Heart left ventricle (tissue), 16 donors: ENCODE data around the gene PDK2. TPM values are rescaled to one million over a fixed set of nuclear protein-coding genes. Genes with fewer than 3 reads are reported as not detected.
A peak's percentile ranks its signal among the peaks of the same experiment; 100 is the strongest.

Experiments
- ATAC-seq, 4 donors: fragments of 200-7000 bp; cut with Tn5 transposase; one replicate each; pipeline ENCODE4 v1.9.1; 2020 to 2022; ENCODE audit warnings: moderate library complexity in 4 of 4, mild to moderate bottlenecking in 3 of 4, moderate number of reproducible peaks in 1 of 4
- DNase-seq, 5 donors: peaks; one replicate each; pipeline ENCODE4 v3.0.0-alpha.2; 2020
- H3K27ac ChIP-seq, 12 donors: fragments of 200-600 bp; sonication (generic) in 4 of 12; one replicate each; pipeline versions ENCODE4 v1.5.0 to v1.8.0; 2016 to 2022; ENCODE audit warnings: mild to moderate bottlenecking in 2 of 12
- H3K27me3 ChIP-seq, 9 donors: fragments of 200-600 bp; sonication (generic) in 2 of 9; one replicate each; pipeline versions ENCODE4 v1.5.1 to v1.8.0; 2016 to 2022; ENCODE audit warnings: mild to moderate bottlenecking in 3 of 9
- H3K36me3 ChIP-seq, 9 donors: fragments of 200-600 bp; sonication (generic) in 2 of 9; one replicate each; pipeline versions ENCODE4 v1.5.0 to v1.8.0; 2018 to 2022; ENCODE audit warnings: mild to moderate bottlenecking in 2 of 9
- H3K4me1 ChIP-seq, 12 donors: fragments of 200-600 bp; sonication (generic) in 4 of 12; one replicate each; pipeline versions ENCODE4 v1.5.0 to v1.8.0; 2016 to 2022; ENCODE audit warnings: mild to moderate bottlenecking in 3 of 12
- H3K4me3 ChIP-seq, 12 donors: fragments of 200-600 bp; sonication (generic) in 4 of 12; one replicate each; pipeline versions ENCODE4 v1.5.0 to v1.8.0; 2017 to 2022; ENCODE audit warnings: mild to moderate bottlenecking in 9 of 12, moderate library complexity in 4 of 12
- H3K9me3 ChIP-seq, 12 donors: fragments of 200-600 bp; sonication (generic) in 4 of 12; one replicate each; pipeline versions ENCODE4 v1.5.0 to v1.8.0; 2016 to 2022; ENCODE audit warnings: mild to moderate bottlenecking in 1 of 12
- POLR2A ChIP-seq, 2 donors: fragments of 450-650 bp; IDR thresholded peaks; one replicate each; pipeline ENCODE4 v1.6.1; 2017; ENCODE audit warnings: antibody characterized with exemption in 2 of 2, mild to moderate bottlenecking in 2 of 2, moderate library complexity in 2 of 2
- WGBS, 4 donors: extraction: QIAGEN DNeasy Blood & Tissue Kit in 2 of 4; methylation state at CpG; one replicate each; pipeline versions ENCODE4 v1.1.5 to v1.1.7; 2013 to 2018; 5-methylcytosine and 5-hydroxymethylcytosine counted together
- intact Hi-C, 10 donors: fragments of 100-400 bp; cut with DNase I; formaldehyde crosslinking; loops; one replicate each; pipeline versions ENCODE4 v1.11.1 to v1.14.2; 2022
- polyA plus RNA-seq, 2 donors: library from polyadenylated mRNA; stranded (reverse); fragments of 200-250 nt; gene quantifications; one replicate each; pipeline ENCODE4 v1.2.3, GENCODE V29; 2013
- total RNA-seq, 9 donors: library from RNA; depleted of rRNA in 2 of 9; stranded (reverse); fragments of >200 nt in 2 of 9; fragmentation: NEBNext Ultra II Directional in 3 of 9; extraction: Animal tissue kit (Norgen Biotek cat#: 25700) in 3 of 9; gene quantifications; one replicate each; pipeline versions ENCODE4 v1.1.0 to v1.2.4, GENCODE V29; 2016 to 2023
- TF ChIP-seq, protein P1 (sequence below), 12 donors: fragments of 200-600 bp; sonication (generic) in 4 of 12; IDR thresholded peaks; one replicate each; pipeline versions ENCODE4 v1.5.0 to v1.8.0; 2018 to 2022; ENCODE audit warnings: antibody characterized with exemption in 12 of 12, mild to moderate bottlenecking in 5 of 12
- donor health status: ischemic (EF 13 %, LVEDD 7.1; RV severe dilation, severe dysfunction).
- donor health status: healthy with polysubstance abuse.
- donor health status: DM: no; HTN: yes; CAD: no.
- donor health status: DM: no; HTN: no; CAD: no.
- donor health status: ischemic (EF 25% LVEDD 6.9; RV normal size, moderate dysfunction).
- donor health status: ischemic (EF 25% LVEDD 5.7; RV mildly dilated, moderate dysfunction).
- donor health status: healthy.
- donor health status: DM: yes; HTN: yes; CAD: no.
- donor health status: ischemic (EF 35%, LVEDD 5.7; RV mildly dilated, moderate dysfunction).
- donor health status: nonischemic (EF 11% LVEDD 7.7; RV severe dilation, severe dysfunction).
- donor health status: DM: yes; HTN: yes; CAD: no.
- donor health status: PGD.
- donor health status: ischemic (EF 29% LVEDD 5.4; RV normal size, mild dysfunction).
- donor health status: nonischemic (EF 23%, LVEDD 6.1; RV moderate dilation, normal function).

Gene PDK2
- total and polyA plus RNA-seq, 11 donors: 125 to 490 (median 187) TPM

DNA sequence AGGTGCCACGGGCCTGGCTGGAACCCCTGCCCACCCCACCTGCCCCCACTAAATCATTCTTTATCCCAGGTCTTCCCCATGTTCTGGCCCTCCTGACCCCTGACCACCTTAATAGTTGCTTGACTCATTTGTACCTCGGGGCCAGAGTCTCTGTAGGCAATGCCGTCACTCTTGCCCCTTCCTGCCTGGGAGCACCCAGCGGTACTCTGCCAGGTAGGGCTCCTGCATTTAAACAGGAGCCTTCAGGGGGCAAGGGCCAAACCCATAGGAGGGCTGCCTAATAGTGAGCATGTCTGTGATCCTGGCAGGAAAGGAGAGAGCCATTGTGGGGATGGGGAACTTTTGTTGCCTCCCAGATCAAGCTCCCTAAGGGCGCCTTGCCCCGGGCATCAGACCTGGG, 48.1 kb upstream of the PDK2 start:
- DNase-seq (no peak), ATAC-seq (no peak)
- no peaks in the 10 kb centered on the region for H3K27me3 ChIP-seq
- intact Hi-C loops: no loop called here
- no peak overlapping the region for H3K4me3 ChIP-seq
- H3K27ac ChIP-seq: peak overlapping the region in 2 of 12 donors; percentile 9 to 41
- TF ChIP-seq, protein P1, sequence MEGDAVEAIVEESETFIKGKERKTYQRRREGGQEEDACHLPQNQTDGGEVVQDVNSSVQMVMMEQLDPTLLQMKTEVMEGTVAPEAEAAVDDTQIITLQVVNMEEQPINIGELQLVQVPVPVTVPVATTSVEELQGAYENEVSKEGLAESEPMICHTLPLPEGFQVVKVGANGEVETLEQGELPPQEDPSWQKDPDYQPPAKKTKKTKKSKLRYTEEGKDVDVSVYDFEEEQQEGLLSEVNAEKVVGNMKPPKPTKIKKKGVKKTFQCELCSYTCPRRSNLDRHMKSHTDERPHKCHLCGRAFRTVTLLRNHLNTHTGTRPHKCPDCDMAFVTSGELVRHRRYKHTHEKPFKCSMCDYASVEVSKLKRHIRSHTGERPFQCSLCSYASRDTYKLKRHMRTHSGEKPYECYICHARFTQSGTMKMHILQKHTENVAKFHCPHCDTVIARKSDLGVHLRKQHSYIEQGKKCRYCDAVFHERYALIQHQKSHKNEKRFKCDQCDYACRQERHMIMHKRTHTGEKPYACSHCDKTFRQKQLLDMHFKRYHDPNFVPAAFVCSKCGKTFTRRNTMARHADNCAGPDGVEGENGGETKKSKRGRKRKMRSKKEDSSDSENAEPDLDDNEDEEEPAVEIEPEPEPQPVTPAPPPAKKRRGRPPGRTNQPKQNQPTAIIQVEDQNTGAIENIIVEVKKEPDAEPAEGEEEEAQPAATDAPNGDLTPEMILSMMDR (IDR thresholded peaks at IDR 0.05): no peak
- no peak for TF ChIP-seq POLR2A (IDR thresholded peaks at IDR 0.05)
- 93 to 96% (median 95%) methylated on average over 3 to 6 of the region's 6 CpGs for WGBS, 4 donors
- H3K36me3 ChIP-seq: no peaks in the 10 kb centered on the region
- no peaks in the 10 kb centered on the region for H3K9me3 ChIP-seq
- H3K4me1 ChIP-seq: peaks cover 0 to 31% (median 19%) of the 10 kb centered on the region in 12 donors

DNA sequence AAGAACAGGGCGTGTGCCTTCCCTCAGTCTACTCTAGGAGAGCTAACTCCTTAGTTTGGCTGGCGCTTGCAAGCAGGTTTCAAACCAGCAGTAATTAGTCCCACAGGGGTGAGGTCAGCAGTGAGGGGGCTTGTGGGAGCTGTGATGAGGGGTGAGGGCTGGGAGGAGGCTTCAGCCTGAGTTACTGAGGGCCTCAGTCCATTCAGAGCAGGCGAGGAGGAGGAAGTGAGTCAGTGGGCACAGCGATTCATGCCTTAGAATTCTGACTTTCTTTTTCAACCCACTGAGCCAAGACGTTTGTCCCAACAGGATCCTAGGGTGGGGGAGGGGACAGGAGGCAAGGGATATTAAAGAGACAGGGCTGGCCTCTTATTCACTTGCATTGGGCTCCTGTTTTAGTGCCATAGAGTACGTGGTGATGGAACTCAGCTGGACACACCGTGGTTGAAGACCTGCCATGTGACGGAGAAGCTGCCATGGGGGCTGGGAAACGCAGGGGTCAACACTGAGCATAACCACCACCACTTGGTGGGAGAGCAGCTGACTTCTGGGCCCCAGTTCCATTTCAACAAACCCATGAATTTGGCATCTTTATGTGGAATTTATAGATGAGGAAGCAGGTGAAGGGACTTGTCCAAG, 47.5 kb upstream of the PDK2 start:
- Histone ChIP-seq H3K4me1 (peaks cover 0 to 33% (median 20%) of the 10 kb centered on the region in 12 donors), H3K27ac (peak overlapping the region in 2 of 12 donors; percentile 9 to 41), H3K4me3 (no peak overlapping the region), H3K27me3 (no peaks in the 10 kb centered on the region), H3K9me3 (no peaks in the 10 kb centered on the region), H3K36me3 (no peaks in the 10 kb centered on the region)
- DNase-seq: peak in 1 of 5 donors; percentile 17
- TF ChIP-seq, protein P1 (IDR thresholded peaks at IDR 0.05): no peak
- TF ChIP-seq POLR2A (IDR thresholded peaks at IDR 0.05): no peak
- intact Hi-C loops: no loop called here
- WGBS, 4 donors: 64 to 75% (median 69%) methylated on average over 9 of the region's 9 CpGs
- peak in 1 of 4 donors; percentile 44 for ATAC-seq

DNA sequence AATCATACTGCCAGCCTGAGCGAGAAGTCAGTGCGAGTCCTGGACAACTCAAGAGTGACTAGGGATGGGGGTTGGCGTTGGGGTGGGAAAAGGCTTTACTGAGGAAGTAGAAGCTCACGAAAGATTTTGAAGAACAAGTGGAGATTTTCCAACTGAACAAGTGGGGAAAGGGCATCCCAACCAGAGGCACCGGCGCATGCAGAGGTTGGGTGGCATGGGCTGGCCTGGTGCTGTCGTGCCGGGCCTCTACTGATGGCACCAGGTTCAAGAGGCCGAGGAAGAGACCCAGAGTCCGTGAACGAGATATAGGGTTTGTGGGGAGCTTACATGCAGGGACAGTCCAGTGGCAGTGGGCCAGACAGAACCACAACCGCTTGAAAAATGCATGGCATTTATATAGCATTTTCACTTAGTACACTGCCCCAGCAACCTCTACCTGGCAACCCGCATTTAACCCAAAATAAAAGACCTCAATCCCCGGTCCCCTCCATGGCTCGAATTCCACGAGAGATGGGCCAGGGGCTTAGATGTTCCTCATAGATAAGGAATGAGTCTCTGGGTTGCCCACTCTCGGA, 46.9 kb upstream of the PDK2 start:
- H3K9me3 ChIP-seq: no peaks in the 10 kb centered on the region
- 95 to 97% (median 96%) methylated on average over 17 of the region's 17 CpGs for WGBS, 4 donors
- no peak overlapping the region for H3K4me3 ChIP-seq
- H3K27ac ChIP-seq: no peak overlapping the region
- no peak for ATAC-seq
- TF ChIP-seq, protein P1 (IDR thresholded peaks at IDR 0.05): no peak
- TF ChIP-seq POLR2A (IDR thresholded peaks at IDR 0.05): no peak
- intact Hi-C loops: no loop called here
- DNase-seq: no peak
- no peaks in the 10 kb centered on the region for H3K27me3 ChIP-seq
- H3K36me3 ChIP-seq: no peaks in the 10 kb centered on the region
- H3K4me1 ChIP-seq: peaks cover 0 to 39% (median 24%) of the 10 kb centered on the region in 12 donors

DNA sequence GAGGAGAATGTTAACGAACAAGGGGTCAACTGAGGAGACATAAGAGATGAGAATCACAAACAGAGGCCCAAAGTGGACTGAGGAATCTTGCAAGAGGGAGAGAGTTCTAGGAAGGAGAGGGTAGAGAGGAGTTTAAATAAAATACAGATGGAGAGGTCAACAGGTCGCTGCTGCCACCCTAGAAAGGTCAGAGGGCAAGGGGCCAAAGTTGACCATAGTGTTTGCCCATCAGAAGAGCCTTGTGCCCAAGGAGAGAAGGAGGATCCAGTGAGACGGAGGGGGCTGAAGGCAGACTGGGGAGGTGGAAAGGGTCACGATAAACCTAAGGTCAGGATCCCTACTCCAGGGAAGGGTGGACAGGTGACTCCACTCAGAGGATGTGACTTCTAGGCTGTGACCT, 46.2 kb upstream of the PDK2 start:
- Histone ChIP-seq H3K4me1 (peaks cover 0 to 46% (median 22%) of the 10 kb centered on the region in 12 donors), H3K27me3 (no peaks in the 10 kb centered on the region), H3K36me3 (no peaks in the 10 kb centered on the region), H3K4me3 (no peak overlapping the region), H3K27ac (no peak overlapping the region), H3K9me3 (no peaks in the 10 kb centered on the region)
- WGBS, 4 donors: 79 to 82% (median 81%) methylated on average over 4 of the region's 4 CpGs
- TF ChIP-seq, protein P1 (IDR thresholded peaks at IDR 0.05): no peak
- TF ChIP-seq POLR2A (IDR thresholded peaks at IDR 0.05): no peak
- intact Hi-C loops: no loop called here
- ATAC-seq (no peak), DNase-seq (no peak)
